Loucy (cell line): ENCODE data around the gene TSSC4.

Source experiments
- H2AFZ ChIP-seq: fragments of 200-600 bp; sonication (generic); 2 replicates; pipeline ENCODE4 v1.6.0; 2016; ENCODE audit warnings: antibody characterized with exemption, mild to moderate bottlenecking, low read length, moderate library complexity
- H3F3A ChIP-seq: fragments of 200-600 bp; 2 replicates; pipeline ENCODE4 v1.6.0; 2016; ENCODE audit warnings: antibody characterized with exemption, low read depth, mild to moderate bottlenecking
- H3K27me3 ChIP-seq: fragments of 200-600 bp; sonication (generic); 2 replicates; pipeline ENCODE4 v1.6.1; 2014; ENCODE audit warnings: low read length, mild to moderate bottlenecking; ENCODE audit not compliant: insufficient read depth, poor library complexity, severe bottlenecking
- H3K36me3 ChIP-seq: fragments of 200-600 bp; sonication (generic); 2 replicates; pipeline ENCODE4 v1.6.1; 2016; ENCODE audit warnings: low read length; ENCODE audit not compliant: insufficient read depth
- H3K4me1 ChIP-seq: fragments of 200-600 bp; sonication (generic); 2 replicates; pipeline ENCODE4 v1.5.1; 2014; ENCODE audit warnings: low read length, mild to moderate bottlenecking; ENCODE audit not compliant: insufficient read depth, poor library complexity, severe bottlenecking
- H3K4me2 ChIP-seq: fragments of 200-600 bp; sonication (generic); 2 replicates; pipeline ENCODE4 v1.6.0; 2014; ENCODE audit warnings: antibody characterized with exemption, low read length, low read depth, mild to moderate bottlenecking; ENCODE audit not compliant: poor library complexity, severe bottlenecking
- H3K4me3 ChIP-seq: fragments of 200-600 bp; sonication (generic); 2 replicates; pipeline ENCODE4 v1.5.1; 2014; ENCODE audit warnings: low read length, mild to moderate bottlenecking, mixed read lengths; ENCODE audit not compliant: poor library complexity, severe bottlenecking
- H3K79me2 ChIP-seq: fragments of 200-600 bp; sonication (generic); 2 replicates; pipeline ENCODE4 v1.6.1; 2014; ENCODE audit warnings: low read length; ENCODE audit not compliant: insufficient read depth
- H3K9ac ChIP-seq: fragments of 200-600 bp; sonication (generic); 2 replicates; pipeline ENCODE4 v1.6.0; 2014; ENCODE audit warnings: mild to moderate bottlenecking, low read depth, low read length, moderate library complexity; ENCODE audit not compliant: poor library complexity, severe bottlenecking
- H3K9me2 ChIP-seq: fragments of 200-600 bp; sonication (generic); replicated peaks from 2 replicates; pipeline ENCODE4 v1.6.1; 2016; ENCODE audit warnings: low read depth, low read length, mixed read lengths
- H3K9me3 ChIP-seq: fragments of 200-600 bp; sonication (generic); 2 replicates; pipeline ENCODE4 v1.6.1; 2014; ENCODE audit warnings: mild to moderate bottlenecking, antibody characterized with exemption, low read length, low read depth; ENCODE audit not compliant: insufficient read depth
- H4K20me1 ChIP-seq: fragments of 200-600 bp; sonication (generic); 2 replicates; pipeline ENCODE4 v1.6.0; 2014; ENCODE audit warnings: antibody characterized with exemption, low read length, mild to moderate bottlenecking; ENCODE audit not compliant: insufficient read depth, poor library complexity, severe bottlenecking
- CTCF ChIP-seq: fragments of 200-600 bp; sonication (generic); conservative IDR thresholded peaks from 2 replicates; pipeline ENCODE4 v1.5.1; 2014; ENCODE audit warnings: mild to moderate bottlenecking, antibody characterized with exemption, low read length
- EZH2phosphoT487 ChIP-seq: fragments of 200-600 bp; IDR thresholded peaks from 2 replicates; pipeline ENCODE4 v1.6.1; 2018; ENCODE audit warnings: antibody characterized with exemption, mild to moderate bottlenecking, moderate library complexity, borderline replicate concordance

Gene TSSC4

GRCh38 chr11:2412323-2412722, 11.8 kb downstream of the TSSC4 start:
- Histone ChIP-seq H4K20me1 (no peaks in the 10 kb centered on the region), H3K27me3 (no peaks in the 10 kb centered on the region), H3K4me2 (no peak overlapping the region), H3F3A (no peaks in the 10 kb centered on the region), H3K79me2 (no peaks in the 10 kb centered on the region), H3K36me3 (no peaks in the 10 kb centered on the region), H3K4me3 (no peak overlapping the region), H3K4me1 (no peaks in the 10 kb centered on the region), H3K9me3 (no peaks in the 10 kb centered on the region), H3K9ac (no peak overlapping the region), H3K9me2 (no peaks in the 10 kb centered on the region), H2AFZ (no peak overlapping the region)
- TF ChIP-seq EZH2phosphoT487: no peak
- TF ChIP-seq CTCF: no peak

- Histone ChIP-seq H3K36me3 (no peaks in the 10 kb centered on the region), H2AFZ (no peak overlapping the region), H3K27me3 (no peaks in the 10 kb centered on the region), H3K9me3 (no peaks in the 10 kb centered on the region), H3K4me3 (no peak overlapping the region), H3K9ac (no peak overlapping the region), H3K4me1 (no peaks in the 10 kb centered on the region), H3F3A (no peaks in the 10 kb centered on the region), H3K79me2 (no peaks in the 10 kb centered on the region), H4K20me1 (no peaks in the 10 kb centered on the region), H3K4me2 (no peak overlapping the region), H3K9me2 (no peaks in the 10 kb centered on the region)
- TF ChIP-seq EZH2phosphoT487 (no peak), CTCF (no peak)
Measured at GRCh38 chr11:2413742-2414579, 13.4 kb downstream of the TSSC4 start.

- H4K20me1 ChIP-seq: no peaks in the 10 kb centered on the region
- no peak overlapping the region for H3K4me3 ChIP-seq
- H3K4me2 ChIP-seq: no peak overlapping the region
- no peaks in the 10 kb centered on the region for H3K4me1 ChIP-seq
- no peak for TF ChIP-seq CTCF
- TF ChIP-seq EZH2phosphoT487: no peak
- H3K27me3 ChIP-seq: no peaks in the 10 kb centered on the region
- no peak overlapping the region for H3K9ac ChIP-seq
- H3K36me3 ChIP-seq: no peaks in the 10 kb centered on the region
- H2AFZ ChIP-seq: no peak overlapping the region
- H3K79me2 ChIP-seq: no peaks in the 10 kb centered on the region
- H3F3A ChIP-seq: no peaks in the 10 kb centered on the region
- no peaks in the 10 kb centered on the region for H3K9me3 ChIP-seq
- H3K9me2 ChIP-seq: no peaks in the 10 kb centered on the region
Measured at GRCh38 chr11:2414616-2415015, 14.1 kb downstream of the TSSC4 start.
